HG02884 (cell line): Measurements from ENCODE around the gene SHANK1.

Experiments
- ATAC-seq: cut with Tn5 transposase; IDR thresholded peaks from one replicate; pipeline ENCODE4 v1.9.1; 2021; ENCODE audit warnings: mild to moderate bottlenecking, moderate library complexity; ENCODE audit not compliant: unreplicated experiment

SHANK1 gene

DNA sequence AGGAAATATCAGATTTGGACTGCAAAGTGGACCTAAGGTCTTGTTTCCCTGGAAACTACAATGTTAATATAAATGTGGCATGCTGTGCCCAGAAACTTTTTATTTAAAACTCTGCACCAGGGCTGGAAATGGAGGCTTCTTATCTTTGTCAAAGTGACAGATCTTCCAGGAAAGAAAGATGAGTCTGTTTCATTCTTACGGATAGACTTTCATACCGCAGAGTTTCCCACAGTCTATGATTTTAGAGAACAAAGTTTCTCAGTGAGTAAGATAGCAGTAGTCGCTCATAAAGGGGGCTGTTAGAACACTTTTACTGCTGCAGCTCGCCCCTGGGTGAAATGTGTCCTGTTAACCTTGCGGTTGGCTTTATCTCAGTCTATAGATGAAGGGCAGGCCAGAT, 10.3 kb upstream of the SHANK1 start:
- no peak for ATAC-seq

DNA sequence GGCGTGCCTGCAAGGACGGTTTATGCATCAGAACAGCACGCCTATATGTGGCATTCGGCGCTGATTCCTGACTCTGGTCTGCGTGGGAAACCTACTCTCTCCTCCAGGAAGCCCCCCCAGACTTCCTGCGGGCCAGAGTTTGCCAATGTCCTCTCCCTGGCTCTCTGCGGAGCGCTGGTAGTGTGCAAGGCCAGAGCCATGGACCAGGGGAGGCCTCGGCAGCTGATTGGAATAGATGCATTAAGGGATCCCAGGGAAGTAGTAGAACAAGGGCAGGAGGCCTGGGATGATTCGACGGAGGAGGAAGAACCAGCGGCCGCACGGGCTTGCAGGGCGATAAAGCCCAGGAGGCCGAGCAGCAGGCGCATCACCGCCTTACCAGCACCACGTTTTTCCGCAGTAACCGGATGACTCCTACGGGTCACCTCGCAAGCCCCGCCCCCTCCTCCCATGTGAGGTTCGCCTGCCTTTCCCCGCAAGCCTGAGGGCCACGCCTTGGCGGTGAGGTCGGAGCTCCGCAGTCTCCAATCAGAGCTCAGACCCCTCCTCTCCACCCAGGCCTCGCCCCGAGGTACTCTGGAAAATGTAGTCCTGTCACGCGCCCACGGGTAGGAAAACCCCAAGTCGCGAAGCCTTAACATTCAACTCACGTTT, 8.6 kb upstream of the SHANK1 start:
- no peak for ATAC-seq

DNA sequence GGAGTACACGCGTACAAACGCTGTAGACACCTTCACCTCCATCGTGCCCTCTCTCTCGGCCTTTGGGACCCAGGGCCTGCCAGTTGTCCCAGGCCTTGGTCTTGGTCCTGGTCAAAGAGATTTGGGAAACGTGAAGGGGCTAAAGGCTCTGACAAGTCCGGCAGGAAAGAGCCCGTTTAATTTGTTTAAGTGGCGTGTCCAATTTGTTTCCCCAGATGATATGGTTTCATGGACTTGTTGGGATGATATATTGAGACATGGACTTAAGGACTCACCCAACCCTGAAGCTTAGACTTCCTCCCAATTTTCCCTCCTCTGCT, 6.3 kb upstream of the SHANK1 start:
- ATAC-seq, result no peak

DNA sequence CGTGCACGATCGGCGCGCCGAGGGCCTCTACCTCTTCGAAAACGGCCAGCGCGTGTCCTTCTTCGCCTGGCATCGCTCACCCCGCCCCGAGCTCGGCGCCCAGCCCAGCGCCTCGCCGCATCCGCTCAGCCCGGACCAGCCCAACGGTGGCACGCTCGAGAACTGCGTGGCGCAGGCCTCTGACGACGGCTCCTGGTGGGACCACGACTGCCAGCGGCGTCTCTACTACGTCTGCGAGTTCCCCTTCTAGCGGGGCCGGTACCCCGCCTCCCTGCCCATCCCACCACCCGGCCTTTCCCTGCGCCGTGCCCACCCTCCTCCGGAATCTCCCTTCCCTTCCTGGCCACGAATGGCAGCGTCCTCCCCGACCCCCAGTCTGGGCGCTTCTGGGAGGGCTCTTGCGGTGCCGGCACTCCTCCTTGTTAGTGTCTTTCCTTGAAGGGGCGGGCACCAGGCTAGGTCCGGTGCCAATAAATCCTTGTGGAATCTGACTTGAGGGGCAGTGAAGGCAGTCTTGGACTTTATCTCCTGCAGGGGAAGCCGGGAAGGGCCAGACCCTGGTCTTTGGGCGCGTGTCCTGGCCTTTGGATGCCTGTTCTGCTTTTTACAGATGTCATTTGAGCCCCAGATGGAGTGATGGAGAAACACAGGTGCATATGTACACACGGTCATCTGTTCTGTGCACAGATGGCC, 5.8 kb upstream of the SHANK1 start:
- no peak for ATAC-seq

DNA sequence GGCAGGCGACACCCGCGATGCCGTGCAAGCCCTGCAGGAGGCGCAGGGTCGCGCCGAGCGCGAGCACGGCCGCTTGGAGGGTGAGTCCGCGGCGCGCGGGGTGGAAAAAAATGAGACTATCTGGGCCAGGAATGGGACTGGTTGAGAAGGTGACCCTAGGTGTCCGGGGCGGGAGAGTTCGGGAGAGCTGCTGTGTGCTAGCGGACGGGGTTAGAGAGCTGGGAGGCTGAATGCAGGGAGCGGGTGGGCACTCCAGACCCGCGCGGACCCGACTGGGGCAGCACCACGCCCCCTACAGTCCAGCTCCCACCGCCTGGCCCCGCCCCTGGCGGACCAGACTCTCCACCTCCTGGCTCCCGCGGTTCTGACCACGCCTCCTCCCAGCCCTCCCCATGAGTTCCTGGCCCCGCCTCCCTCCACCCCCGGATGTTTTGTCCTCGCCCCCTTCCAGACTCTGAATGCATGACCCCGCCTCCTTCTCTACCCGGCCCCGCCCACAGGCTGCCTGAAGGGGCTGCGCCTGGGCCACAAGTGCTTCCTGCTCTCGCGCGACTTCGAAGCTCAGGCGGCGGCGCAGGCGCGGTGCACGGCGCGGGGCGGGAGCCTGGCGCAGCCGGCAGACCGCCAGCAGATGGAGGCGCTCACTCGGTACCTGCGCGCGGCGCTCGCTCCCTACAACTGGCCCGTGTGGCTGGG, 5.1 kb upstream of the SHANK1 start:
- ATAC-seq, result peak; percentile 73

DNA sequence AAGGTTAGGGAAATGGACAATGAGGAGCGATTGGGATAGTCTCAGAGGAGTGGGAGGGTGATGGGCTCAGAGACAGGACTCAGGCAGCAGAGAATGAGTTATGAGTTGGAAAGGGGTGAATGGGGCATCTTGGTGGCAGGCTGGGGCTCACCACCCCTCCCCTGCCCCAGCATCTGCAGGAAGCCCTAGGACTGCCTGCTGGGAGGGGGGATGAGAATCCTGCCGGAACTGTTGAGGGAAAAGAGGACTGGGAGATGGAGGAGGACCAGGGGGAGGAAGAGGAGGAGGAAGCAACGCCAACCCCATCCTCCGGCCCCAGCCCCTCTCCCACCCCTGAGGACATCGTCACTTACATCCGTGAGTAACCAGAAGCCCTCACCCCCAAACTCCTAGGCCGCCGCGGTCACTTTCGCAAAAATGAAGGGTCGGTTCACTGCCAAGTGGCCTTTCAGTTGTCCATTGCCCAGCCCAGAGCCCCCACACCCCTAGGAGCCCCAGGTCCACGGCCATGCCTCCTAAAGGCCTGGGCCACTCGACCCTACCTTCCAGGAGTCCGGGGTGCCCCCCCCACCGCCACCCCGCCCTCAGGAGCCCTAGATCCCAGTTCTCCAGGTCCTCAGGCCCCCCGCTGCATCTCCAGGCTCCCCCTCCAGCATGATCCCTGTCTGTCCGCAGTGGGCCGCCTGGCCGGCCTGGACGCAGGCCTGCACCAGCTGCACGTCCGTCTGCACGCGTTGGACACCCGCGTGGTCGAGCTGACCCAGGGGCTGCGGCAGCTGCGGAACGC, 4.3 kb upstream of the SHANK1 start:
- ATAC-seq, result no peak

DNA sequence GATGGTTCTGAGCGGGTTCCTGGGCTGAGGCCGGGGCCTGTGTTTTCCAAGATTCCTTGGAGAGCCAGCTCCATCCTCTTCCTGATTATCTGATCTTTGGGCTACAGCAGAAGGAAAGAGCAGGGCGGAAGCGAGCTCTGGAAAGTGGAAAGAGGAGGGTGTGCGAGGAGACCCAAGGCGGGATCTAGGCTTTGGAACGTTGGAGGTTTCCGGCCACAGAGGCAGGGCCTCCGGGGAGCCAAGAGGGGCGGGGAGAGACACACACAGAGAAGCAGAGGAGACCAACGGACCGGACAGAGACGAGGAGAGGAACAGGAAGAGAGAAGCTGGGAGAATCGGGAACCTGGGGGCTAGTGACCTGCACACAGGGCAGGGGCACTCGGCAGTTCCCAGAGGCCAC, 3.5 kb upstream of the SHANK1 start, which contains the start of gene CLEC11A:
Gene CLEC11A, plus strand, starts transcription at position 296 of the 400 bp plus-strand sequence. CDS start 162 bp downstream, outside the sequence.
- ATAC-seq, result no peak

DNA sequence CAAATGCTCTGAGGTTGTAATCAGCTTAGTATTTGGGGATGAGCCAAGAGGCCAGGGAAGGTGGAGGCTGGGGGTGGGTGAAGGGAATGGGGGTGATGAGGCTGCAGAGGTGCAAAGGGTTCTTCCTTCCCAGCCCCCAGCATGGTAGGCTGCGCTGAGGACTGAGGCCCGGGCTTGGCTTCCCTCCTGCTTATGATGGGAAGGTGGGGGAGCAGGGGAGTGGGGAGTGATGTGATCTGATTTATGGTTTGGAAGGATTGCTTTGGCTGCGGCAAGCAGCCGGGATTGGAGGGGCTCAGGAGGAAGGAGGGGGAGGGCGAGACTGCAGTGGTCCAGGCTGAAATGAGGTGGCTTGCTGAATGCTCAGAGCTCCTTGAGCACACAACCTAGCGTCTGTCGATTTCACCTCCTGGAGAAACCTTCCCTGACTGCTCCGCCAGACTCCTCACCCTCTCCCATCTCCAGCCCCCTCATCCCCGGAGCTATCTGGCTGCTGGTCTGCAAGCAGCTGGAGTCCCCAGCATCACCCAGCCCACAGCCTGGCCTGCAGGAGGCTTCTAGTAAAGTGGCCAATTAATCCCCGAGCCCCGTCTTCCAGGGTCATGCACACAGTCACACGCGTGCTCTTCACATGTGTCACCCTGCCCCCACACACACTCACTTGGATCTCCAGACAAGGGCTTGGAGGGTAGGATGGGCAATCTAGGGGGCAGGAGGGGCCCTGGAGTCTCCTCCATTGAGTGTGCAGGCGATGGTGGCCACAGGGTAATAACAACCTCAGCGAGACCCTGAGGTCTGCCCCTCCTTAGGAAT, 2.8 kb upstream of the SHANK1 start:
- ATAC-seq, result no peak

DNA sequence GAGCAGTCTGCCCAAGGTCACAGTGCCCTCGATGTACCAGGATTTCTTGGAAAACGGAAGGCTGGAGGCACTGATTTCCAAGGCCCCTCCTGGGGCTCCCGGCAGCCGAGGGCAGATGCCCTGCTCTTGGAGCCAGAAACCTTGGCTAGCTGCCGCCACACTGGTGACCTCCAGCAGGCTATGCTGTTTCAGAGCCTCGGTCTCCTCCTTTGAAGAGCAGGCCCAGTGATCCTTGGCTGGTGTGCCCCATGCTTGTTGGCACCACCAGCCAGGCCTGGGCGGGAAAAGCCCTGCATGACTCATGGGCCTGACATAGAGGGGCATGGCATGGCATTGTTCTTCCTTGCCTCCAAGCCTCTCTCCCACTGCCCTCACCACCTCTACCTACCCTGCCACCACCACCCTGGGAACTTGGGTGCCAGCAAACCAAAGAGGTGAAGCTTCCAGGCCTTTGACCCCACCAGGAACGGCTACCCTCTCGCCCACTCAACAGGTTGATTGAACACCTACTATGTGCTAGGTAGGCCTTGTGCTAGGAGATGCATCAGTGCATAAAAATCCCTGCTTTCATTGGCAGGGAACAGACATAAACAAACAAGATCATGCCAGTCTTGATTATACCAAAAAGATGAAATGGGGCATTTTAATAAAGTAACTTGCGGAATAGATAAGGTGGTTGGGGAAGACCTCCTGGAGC, 2.0 kb upstream of the SHANK1 start:
- ATAC-seq, result no peak

DNA sequence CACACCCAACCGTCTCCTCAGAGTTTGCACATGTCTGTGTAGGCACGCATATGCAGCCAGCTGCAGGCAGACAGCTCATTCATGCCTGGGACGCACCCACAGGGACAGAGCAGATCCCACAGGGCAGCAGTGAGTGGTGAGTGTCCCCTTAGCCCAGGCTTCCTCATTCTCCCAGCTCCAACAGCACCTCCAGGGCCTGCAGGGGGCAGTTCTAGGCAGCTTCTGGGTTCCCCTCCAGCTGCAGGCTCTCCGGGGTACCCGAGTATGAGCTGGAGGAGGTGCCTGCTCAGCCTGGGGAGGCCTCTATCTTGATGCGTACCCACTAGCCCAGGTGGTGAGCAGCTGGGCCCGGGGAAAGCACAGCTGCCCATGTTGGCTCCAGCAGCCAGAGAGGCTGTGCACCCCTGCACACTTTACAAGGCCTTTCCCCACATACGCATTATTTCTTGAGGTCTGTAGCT, 1.3 kb upstream of the SHANK1 start:
- no peak for ATAC-seq

DNA sequence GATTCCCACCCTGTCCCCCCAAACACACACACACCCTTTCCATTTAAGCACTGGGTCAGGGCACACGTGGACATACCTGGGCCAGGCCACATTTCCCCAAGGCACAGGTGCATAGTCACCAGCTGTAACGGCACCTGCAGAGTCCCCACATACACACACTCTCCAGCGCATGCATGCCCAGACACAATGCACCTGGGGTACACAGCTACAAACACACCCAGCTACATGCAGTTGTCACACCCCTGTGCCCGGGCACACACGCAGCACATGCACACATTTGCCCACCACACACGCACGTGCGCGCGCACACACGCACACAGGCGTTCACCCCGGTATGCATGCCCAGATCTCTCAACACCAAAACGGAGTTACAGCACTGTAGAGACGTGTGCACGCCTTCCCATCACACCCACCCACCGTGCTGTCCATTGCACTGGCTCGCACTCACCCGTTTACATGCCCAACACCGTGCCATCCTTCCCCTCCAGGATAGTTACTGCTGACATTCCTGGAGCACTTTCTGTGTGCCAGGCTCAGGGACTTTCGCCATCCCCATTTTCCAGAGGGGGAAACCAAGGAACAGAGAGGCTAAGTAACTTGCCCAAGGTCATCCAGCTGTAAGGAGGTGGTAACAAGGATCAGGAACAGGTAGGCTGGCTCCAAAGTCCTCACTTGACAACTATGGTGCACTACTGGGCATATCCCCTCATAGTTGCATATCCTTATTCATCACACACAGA, 749 bp upstream of the SHANK1 start:
- no peak for ATAC-seq

DNA sequence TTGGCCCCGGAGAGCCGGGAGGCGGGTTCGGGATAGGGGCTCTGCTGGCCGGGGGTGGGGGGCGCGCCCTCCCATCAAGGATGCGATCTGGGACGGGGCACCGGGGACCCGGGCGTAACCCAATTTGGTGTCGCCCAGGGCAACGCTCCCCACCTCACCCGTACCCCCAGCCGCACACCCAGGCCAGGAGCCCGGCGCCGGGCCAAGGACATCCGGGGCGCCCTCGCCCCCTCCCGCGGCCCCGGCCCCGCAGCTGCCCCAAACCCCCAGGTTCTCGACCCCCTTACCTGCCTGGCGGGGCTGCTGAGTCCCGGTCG, 525 bp downstream of the SHANK1 start:
- ATAC-seq, result no peak

DNA sequence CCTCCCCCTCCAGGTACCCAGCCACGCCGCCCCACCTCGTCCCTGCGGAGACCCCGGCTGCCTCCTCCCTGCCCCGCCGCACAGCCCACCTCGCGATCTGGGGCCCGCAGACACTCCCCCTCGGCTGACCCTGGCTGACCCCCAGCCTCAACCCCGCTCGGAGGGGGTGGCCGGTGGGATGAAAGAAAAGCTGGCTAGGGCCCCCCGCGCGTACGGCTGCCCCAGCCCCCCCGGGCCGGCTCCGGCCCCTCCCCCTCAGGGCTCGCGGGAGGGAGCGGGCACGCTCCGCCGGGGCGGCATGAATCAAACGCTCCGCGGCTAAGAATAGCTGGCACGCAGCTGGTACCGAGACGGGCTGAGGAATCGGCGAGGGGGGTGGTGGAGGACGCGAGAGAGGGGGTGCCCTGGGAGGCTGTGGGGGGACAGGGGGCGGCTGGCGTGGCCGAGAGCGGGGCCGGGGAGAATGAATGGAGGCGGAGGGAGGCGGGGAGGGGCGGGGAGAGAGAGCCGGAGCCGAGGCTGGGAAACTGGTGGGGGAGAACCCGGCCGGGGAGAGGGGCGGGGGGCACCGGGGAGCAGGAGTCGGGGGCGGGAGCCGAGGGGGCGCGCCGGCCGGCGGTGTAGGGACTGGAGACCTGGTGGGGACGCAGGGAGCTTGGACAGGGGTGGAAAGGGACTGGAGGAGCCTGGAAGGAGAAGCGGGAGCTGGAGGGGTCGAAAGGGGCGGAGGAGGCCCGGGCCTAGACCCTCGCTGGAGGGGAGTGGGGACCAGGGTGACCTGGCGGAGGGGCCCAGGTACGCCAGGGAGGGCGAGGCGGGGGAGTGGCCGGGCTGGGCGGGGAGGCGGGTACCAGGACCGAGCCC, 1.1 kb downstream of the SHANK1 start:
- ATAC-seq, result no peak

DNA sequence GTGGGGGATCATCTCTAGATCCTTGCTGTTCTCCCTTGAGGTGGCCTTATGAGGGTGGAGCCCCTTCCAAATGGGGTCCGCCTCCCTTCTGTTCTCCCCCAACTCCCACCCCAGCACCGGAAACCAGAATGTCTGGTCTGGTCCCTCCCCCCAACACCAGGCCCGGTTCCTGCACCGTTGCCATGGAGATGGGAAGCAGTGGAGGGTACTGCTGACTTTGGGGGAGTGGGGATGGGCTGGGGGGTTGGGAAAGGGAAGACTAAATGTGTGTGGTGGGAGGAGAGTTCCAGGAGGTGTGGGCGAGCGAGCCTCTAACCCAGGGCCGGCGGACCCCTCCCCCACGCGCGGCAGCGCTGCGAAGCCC, 1.7 kb downstream of the SHANK1 start:
- no peak for ATAC-seq

DNA sequence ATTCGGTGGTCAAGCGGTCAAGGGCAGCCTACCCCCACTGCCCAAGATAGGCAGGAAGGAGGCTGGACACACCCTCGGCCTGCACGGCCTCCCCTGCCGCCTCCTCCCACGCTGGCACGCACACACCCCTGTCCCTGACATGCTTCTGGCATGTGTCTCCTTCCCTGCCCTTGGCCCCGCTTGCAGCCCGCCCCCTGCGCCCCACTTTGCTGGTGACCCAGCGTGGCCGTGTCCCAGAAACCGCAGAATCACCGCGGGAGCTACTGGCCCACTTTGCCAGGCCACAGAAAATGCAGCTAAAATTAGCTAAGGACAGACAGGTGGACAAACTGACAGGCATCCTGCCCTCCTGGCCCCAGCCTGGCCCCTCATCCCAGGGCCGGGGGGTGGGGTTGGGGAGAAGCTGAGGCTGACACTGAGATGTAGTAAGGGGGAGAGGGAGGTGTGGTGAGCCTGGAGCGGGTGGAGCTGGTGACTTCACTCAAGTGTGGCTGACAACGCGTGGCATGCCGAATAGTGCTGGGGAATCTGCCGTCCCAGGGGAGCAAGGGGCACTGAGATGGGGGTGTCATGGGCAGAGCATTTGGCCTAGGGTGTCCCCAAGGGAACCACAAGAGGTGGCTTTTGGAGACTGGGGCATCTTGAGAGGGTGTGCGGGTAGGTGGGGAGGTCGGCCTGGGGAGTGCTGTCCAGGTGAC, 2.4 kb downstream of the SHANK1 start:
- no peak for ATAC-seq

DNA sequence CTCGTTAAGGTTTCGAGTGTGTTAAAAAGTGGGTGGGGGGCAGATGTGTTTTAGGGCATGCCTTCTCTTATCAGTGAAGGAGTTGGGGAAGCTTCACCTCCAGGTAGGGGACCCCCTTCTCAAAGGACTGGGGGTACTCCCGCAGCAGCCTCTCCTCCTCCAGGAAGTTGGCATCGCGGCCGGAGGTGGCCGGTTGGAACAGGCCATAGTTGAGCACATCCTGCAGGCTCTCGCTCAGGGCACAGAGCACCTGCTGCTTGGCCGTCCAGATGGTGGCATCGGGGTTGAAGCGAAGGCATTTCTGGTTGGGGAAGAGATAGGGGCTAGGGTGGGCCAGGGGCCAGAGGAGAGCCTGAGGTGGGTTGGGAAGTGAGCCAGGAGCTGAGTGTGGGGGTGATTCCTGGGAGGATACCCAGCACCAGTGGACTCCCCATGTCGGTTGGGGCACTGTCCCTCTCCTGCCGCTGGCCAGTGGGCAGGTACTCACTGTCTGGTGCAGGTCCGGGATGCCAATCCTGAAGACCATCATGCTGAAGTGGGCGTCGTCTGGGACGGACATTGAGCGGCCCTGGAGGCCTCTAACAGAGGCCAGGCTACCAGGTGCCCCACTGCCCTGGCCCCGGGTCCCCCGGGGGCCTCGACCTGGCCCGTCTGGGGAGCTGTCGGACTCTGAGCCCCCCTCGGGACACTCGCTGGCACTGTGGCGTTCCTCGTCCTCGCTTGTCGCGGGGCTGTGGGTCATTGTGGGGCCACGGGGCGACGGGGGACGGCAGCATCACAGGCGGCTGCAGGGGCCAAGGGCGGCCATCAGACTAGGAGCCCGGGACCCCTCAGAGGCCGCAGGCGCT, 3.2 kb downstream of the SHANK1 start:
- ATAC-seq, result no peak
